GM18519 (cell line): ENCODE measurements around the gene WDR86.

Experiments
- ATAC-seq: cut with Tn5 transposase; IDR thresholded peaks from one replicate; pipeline ENCODE4 v1.9.1; 2021; ENCODE audit warnings: mild to moderate bottlenecking, moderate library complexity; ENCODE audit not compliant: unreplicated experiment, low FRiP score

The WDR86 gene

GRCh38 chr7:151334628-151335027 is 75.2 kb downstream of the WDR86 start:
- no peak for ATAC-seq
